NCI-H345 treated with DMSO at 0.1 percent for 48 hours (cell line): ENCODE measurements around the gene COX6A2.

Experiments
- DNase-seq: peaks from one replicate; lab custom pipeline; 2025; ENCODE audit not compliant: unreplicated experiment; lab: John Stamatoyannopoulos, UW

The COX6A2 gene

GRCh38 chr16:31428279-31428597 lies at the start of gene COX6A2:
TSS of gene COX6A2 (minus strand) at chr16:31428360. CDS start at chr16:31428325, 35 bp downstream.
- DNase-seq = no peak

- no peak for DNase-seq
These were observed 49.4 kb upstream of the COX6A2 start for GRCh38 chr16:31477220-31478216.

- DNase-seq = no peak
These were observed 48.4 kb upstream of the COX6A2 start for GRCh38 chr16:31476303-31477219.

GRCh38 chr16:31475946-31476302 lies 47.8 kb upstream of the COX6A2 start:
- DNase-seq = no peak

- DNase-seq = no peak
These were observed 46.9 kb upstream of the COX6A2 start for GRCh38 chr16:31474773-31475738.

- DNase-seq = no peak
These were observed 46.1 kb upstream of the COX6A2 start for GRCh38 chr16:31474173-31474714.

- no peak for DNase-seq
These were observed 45.3 kb upstream of the COX6A2 start for GRCh38 chr16:31473264-31473984.

GRCh38 chr16:31472709-31473203 lies 44.6 kb upstream of the COX6A2 start:
- peak; percentile 43 for DNase-seq

GRCh38 chr16:31471875-31472708 lies 43.9 kb upstream of the COX6A2 start, which contains the start of gene TGFB1I1:
TSS of gene TGFB1I1 (plus strand) at chr16:31472152. CDS start at chr16:31472189, 37 bp downstream.
- DNase-seq = no peak

- DNase-seq = no peak
These were observed 43.2 kb upstream of the COX6A2 start for GRCh38 chr16:31471241-31471874.

- DNase-seq = no peak
These were observed 42.5 kb upstream of the COX6A2 start for GRCh38 chr16:31470615-31471014.

GRCh38 chr16:31467858-31468257 lies 39.7 kb upstream of the COX6A2 start:
- no peak for DNase-seq

GRCh38 chr16:31467151-31467773 lies 39.1 kb upstream of the COX6A2 start:
- DNase-seq = no peak

GRCh38 chr16:31466381-31466841 lies 38.3 kb upstream of the COX6A2 start:
- no peak for DNase-seq

- DNase-seq = no peak
These were observed 37.7 kb upstream of the COX6A2 start for GRCh38 chr16:31465788-31466370.

- DNase-seq = no peak
These were observed 36.7 kb upstream of the COX6A2 start for GRCh38 chr16:31464781-31465260.

- no peak for DNase-seq
These were observed 36.2 kb upstream of the COX6A2 start for GRCh38 chr16:31464348-31464769.
